Measurements from ENCODE around the gene FEZF1.

Gene FEZF1

GRCh38 chr7:122304319-122304975, at the start of gene FEZF1:
Gene FEZF1 (minus strand): TSS chr7:122304750. CDS start chr7:122304437, 313 bp downstream.
- peak; percentile 65 for DNase-seq (ENCODE audit: low spot score)

- DNase-seq (ENCODE audit: low spot score), result no peak
Observed at GRCh38 chr7:122352454-122352853, 47.9 kb upstream of the FEZF1 start.

DNA sequence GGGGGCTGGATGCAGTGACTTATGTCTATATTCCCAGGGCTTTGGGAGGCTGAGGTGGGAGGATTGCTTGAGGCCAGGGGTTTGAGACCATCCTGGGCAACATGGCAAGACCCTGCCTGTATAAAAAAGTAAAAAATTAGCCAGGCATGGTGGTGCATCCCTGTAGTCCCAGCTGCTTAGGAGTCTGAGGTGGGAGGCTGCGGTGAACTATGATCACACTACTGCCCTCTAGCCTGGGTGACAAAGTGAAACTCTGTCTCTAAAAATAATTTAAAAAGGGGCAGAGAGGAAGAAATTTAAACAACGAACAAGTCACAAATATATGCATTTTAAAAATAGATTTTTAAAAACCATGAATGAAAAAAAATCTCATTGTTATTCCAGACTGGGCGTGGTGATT, 46.2 kb upstream of the FEZF1 start:
- no peak for DNase-seq (ENCODE audit: low spot score)

- no peak for DNase-seq (ENCODE audit: low spot score)
Observed at GRCh38 chr7:122344303-122344620, 39.7 kb upstream of the FEZF1 start.

GRCh38 chr7:122343601-122344302, 39.2 kb upstream of the FEZF1 start:
- DNase-seq (ENCODE audit: low spot score), result no peak

GRCh38 chr7:122340427-122340826, 35.9 kb upstream of the FEZF1 start:
- no peak for DNase-seq (ENCODE audit: low spot score)

GRCh38 chr7:122339145-122339904, 34.8 kb upstream of the FEZF1 start:
- no peak for DNase-seq (ENCODE audit: low spot score)

GRCh38 chr7:122337011-122337410, 32.5 kb upstream of the FEZF1 start:
- DNase-seq (ENCODE audit: low spot score), result no peak

- no peak for DNase-seq (ENCODE audit: low spot score)
Observed at GRCh38 chr7:122329145-122329802, 24.7 kb upstream of the FEZF1 start.

GRCh38 chr7:122327969-122328368, 23.4 kb upstream of the FEZF1 start:
- no peak for DNase-seq (ENCODE audit: low spot score)

DNA sequence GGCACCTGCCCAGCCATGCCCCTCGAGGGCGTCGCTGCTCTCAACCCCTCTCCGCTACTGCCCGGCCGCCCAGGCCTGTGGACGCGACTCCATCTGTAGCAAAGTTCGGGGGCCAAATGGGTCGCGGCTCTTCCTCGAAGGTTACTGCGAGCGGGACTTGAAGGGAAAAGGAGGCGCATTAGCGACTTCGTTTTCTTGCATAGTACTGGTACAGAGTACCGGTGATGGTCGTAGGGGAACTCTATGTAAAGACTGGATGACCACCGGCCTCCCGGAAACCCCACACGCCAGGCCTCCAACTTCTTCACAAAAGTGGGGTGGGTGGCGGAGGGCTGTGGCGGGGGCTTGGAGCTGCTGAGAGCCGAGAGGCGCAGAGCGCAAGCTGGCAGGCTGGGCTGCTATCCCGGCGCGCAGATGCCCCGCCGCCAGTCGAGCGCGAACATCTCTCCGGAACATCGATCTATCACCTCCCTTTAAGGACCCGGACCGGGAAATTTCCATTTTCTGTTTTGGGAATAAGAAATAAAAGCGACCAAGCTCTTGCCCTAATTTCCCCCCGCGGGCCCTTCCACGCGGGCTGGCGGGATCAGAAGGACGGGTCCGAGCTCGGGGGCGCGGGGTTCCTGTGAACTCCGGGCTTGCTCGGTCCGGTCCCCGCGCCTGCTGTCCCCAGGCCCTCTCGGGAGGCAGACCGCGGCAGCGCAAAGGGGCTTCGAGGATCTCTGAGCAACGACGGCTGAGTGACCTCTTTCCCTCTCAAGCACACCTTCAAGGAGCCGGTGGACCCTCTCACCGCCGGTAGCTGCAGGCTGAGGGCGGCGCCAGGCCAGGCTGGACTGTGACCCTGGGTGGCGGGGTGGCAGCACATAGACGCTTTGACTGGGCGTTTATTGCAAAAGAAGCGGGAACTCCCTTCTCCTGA, 12.2 kb upstream of the FEZF1 start:
- no peak for DNase-seq (ENCODE audit: low spot score)

DNA sequence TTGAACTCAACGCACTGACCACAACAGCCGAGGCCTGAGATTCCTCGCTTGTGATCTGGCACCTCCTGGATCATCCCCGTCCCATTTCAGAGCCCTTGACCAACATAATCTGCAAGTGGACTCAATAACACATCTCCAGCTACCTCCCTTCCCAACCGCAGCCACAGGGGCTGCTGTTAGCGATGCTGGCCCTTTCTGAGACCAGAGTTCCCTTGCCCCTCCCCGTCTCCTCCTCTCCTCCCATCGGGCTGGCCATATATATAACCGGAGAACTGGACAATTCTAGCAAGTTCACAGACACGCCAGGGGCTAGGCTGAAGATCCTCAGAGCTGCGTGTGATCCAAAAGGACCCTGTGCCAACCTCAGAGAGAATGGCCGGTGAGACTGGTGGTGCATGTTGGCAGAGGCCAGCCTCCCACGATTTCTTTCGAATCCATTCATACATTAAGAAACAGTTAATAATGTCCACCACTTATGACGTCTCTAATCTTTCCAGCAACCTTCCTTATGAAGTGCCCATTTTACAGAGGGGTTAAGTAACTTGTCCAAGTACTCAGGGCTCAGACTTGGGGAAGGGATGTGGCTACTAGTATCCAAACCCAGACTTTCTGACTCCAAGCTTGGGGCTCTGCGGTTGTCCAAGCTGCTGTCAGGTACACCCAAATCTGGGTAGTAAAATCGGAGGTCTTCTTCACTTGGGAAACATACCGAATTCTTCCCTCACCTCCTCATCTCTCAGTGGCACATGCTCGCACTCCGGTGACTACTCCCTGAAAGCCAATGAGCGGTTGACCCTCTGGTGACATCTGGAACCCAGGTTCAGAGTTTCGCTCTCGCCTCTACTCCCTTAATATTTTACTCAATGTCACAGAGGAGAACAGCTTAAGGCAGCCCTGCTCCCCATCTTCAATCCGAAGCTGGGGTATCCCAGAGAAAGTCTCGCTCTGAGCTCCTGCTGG, 11.2 kb upstream of the FEZF1 start:
- DNase-seq (ENCODE audit: low spot score), result no peak

DNA sequence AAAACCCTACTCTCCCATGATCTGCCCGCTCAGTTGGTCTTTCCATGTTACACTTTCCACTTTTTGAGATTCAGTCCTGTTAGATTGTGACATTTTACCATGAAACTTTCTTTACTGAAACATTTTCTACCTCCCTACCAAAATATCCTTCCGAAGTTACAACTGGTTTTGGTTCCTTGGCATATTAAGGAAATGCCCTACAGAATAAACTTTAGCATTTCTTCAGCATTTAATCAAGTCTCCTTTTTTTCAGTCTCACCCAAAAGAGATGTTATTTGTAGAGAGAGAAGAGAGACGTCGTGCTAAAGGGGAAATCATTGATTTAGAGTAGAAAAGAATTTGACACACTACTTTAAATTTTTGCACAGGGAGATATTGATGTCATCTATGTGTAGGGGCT, 9.7 kb upstream of the FEZF1 start:
- DNase-seq (ENCODE audit: low spot score), result no peak

GRCh38 chr7:122312789-122313188, 8.2 kb upstream of the FEZF1 start:
- no peak for DNase-seq (ENCODE audit: low spot score)

DNA sequence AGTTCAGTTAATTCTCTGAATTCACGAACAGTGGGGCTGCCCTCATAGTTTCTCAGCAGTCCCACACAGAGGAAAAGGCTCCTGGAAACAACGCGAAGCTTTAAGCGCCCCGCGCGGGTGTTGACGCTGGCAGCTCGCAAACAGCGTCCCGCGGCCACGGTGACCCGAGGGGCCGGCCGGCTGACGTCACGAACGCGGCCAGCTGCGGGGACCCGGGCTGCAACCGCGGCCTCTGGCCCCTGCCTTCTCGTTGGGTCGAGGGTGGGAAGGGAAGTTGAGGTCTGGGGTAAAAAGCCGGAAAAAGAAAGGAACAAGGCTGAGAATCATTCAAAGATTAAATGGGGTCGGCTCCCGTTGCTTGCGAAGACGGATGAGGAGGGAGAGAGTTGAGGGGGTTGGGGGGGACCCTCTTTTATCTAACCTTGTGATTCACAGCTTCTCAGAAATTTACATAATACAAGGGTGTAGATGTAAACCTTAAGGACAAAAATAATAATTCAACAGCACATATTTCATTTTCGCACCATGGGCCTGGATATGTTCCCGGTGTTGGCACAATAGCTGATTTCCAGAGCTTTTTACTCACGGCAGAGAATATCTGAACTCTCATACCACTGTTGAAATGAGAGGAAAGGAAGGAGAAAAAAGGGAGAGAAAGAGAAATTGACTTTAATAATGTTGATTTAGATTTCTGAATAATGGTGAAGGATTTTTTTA, 7.3 kb upstream of the FEZF1 start:
- no peak for DNase-seq (ENCODE audit: low spot score)

GRCh38 chr7:122311050-122311700, 6.6 kb upstream of the FEZF1 start:
- no peak for DNase-seq (ENCODE audit: low spot score)

- no peak for DNase-seq (ENCODE audit: low spot score)
Observed at GRCh38 chr7:122310119-122311021, 5.8 kb upstream of the FEZF1 start.

GRCh38 chr7:122309421-122309820, 4.9 kb upstream of the FEZF1 start:
- DNase-seq (ENCODE audit: low spot score), result no peak
